DOHH2 (cell line): ENCODE measurements around the gene CNPY1.

ENCODE experiments used
- CTCF ChIP-seq: fragments of 200-600 bp; sonication (generic); IDR thresholded peaks from one replicate; pipeline ENCODE4 v1.5.1; 2014; ENCODE audit warnings: antibody characterized with exemption, mild to moderate bottlenecking, low read depth, low read length; ENCODE audit not compliant: poor library complexity, severe bottlenecking
- EZH2phosphoT487 ChIP-seq: fragments of 200-600 bp; sonication (generic); IDR thresholded peaks from 2 replicates; pipeline ENCODE4 v1.6.1; 2017; ENCODE audit warnings: borderline replicate concordance, mild to moderate bottlenecking, antibody characterized with exemption, low read length, moderate library complexity, mixed read lengths

GRCh38 chr7:155571581-155572345 is 25.4 kb upstream of the CNPY1 start:
- TF ChIP-seq CTCF (no peak), EZH2phosphoT487 (no peak)
